22Rv1 (cell line): Measurements from ENCODE around the gene ID4.

Experiments used
- ZFX ChIP-seq: fragments of 450-650 bp; IDR thresholded peaks from 2 replicates; pipeline ENCODE4 v1.6.1; 2017; ENCODE audit warnings: antibody characterized with exemption, borderline replicate concordance
- TF ChIP-seq, protein P1 (sequence below): fragments of 450-650 bp; IDR thresholded peaks from 2 replicates; pipeline ENCODE4 v1.5.1; 2017; ENCODE audit warnings: mild to moderate bottlenecking

DNA sequence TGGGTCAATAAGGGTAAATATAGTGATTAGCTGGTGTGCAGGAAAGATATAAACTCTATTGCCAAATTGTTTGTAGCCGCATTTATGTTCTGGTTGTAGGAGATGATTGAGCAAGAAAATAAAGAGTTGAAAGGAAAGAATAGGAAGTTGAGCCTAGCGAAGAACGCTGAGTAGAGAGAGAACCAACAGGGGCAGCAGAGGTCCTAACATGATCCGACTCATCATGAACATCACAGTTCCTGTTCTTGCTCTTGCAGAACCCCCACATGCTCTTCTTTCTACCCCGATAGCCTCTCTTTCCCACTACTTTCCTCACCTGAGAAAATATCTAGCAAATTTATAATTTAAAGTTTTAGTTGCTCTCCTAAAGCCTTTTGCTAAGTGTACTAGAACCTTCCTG lies 9.9 kb upstream of the ID4 start:
- no peak for TF ChIP-seq ZFX
- TF ChIP-seq, protein P1, sequence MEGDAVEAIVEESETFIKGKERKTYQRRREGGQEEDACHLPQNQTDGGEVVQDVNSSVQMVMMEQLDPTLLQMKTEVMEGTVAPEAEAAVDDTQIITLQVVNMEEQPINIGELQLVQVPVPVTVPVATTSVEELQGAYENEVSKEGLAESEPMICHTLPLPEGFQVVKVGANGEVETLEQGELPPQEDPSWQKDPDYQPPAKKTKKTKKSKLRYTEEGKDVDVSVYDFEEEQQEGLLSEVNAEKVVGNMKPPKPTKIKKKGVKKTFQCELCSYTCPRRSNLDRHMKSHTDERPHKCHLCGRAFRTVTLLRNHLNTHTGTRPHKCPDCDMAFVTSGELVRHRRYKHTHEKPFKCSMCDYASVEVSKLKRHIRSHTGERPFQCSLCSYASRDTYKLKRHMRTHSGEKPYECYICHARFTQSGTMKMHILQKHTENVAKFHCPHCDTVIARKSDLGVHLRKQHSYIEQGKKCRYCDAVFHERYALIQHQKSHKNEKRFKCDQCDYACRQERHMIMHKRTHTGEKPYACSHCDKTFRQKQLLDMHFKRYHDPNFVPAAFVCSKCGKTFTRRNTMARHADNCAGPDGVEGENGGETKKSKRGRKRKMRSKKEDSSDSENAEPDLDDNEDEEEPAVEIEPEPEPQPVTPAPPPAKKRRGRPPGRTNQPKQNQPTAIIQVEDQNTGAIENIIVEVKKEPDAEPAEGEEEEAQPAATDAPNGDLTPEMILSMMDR, result no peak
